ENCODE data around the gene GLRX. TPM values are rescaled to one million over a fixed set of nuclear protein-coding genes. Genes with fewer than 3 reads are reported as not detected.

GLRX gene
- total RNA-seq, 2 experiments from 2014 or later: 52.9 to 80.5 TPM

DNA sequence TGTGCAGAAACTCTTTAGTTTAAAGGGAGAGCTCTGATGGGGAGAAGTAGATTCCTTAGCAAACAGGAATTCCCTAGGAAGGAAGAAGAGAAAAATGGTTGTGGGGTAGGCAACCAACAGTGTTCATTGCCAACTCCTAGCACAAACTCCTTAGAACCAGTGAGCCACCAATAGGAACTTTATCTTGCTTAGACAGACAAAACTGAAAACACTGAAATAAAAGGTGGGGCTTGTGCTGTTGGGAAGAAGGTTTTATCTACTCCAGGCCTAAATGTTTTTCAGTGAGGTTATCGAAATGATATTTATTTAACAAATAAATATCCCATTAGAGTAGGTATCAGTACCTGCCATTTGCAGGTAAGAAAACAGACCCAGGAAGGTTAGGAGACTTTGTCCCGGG is 7.7 kb upstream of the GLRX start:
- peaks cover 22% of the 10 kb centered on the region for H3K4me1 ChIP-seq (ENCODE audit: insufficient read depth, low read length, poor library complexity, severe bottlenecking)
- TF ChIP-seq EZH2phosphoT487 (IDR thresholded peaks at IDR 0.05; ENCODE audit: borderline replicate concordance, low read depth, low read length) (no peak), CTCF (conservative IDR thresholded peaks at IDR 0.05; ENCODE audit: low read length) (no peak)
- H3K9me3 ChIP-seq (ENCODE audit: low read length): no peaks in the 10 kb centered on the region
- no peak for DNase-seq (ENCODE audit: low spot score)
- no peak overlapping the region for H2AFZ ChIP-seq (ENCODE audit: low read length)
- no peak overlapping the region for H3K4me2 ChIP-seq (ENCODE audit: low read length)
- no peaks in the 10 kb centered on the region for H4K20me1 ChIP-seq (ENCODE audit: insufficient read depth, low read length)
- no peak overlapping the region for H3K27ac ChIP-seq (ENCODE audit: low read depth, low read length, poor library complexity, severe bottlenecking)
- ChIA-PET POLR2A (interaction anchor here (1.0 to 3.0 kb wide), 2 partner anchors 8 to 13 kb away, joined by 3 to 27 read pairs; partner anchors contain the start of gene GLRX), CTCF (ENCODE audit: unreplicated experiment) (no interaction called here)
- H3K4me3 ChIP-seq (ENCODE audit: low read depth, low read length, poor library complexity, severe bottlenecking): no peak overlapping the region
- no peaks in the 10 kb centered on the region for H3K79me2 ChIP-seq (ENCODE audit: insufficient read depth, low read depth, low read length)
- no peaks in the 10 kb centered on the region for H3K9me2 ChIP-seq (ENCODE audit: insufficient read depth, low read length)
- no peaks in the 10 kb centered on the region for H3K36me3 ChIP-seq (ENCODE audit: insufficient read depth, low read length)
- BruUV-seq (replicated peaks): no TSS peak
- intact Hi-C loops (cut with micrococcal nuclease; ENCODE audit: unreplicated experiment): loop anchor here (10.0 kb wide), 1 partner anchor 975 kb away; the partner anchor contains the start of gene ERAP1

DNA sequence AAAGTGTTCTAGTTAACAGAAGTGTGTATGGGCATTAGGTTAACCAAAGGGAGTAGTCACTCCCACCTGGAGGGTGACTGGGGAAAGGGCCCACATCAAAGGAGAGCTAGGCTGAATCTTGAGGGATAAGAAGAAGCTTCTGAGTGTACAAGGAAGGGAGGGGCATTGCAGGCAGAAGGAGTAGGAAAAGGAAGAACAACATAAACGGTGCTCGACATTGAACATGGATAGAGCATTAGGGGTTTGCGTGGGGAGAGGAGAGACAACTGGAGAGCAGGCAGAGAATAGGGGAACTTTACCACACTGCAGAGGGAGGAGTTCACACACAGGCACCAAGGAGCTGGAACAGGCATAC is 5.3 kb upstream of the GLRX start:
- no peaks in the 10 kb centered on the region for H3K9me3 ChIP-seq (ENCODE audit: low read length)
- ChIA-PET POLR2A (interaction anchor here (1.0 to 2.5 kb wide), 3 partner anchors 9 to 59 kb away, joined by 3 to 8 read pairs (median 4); no protein-coding TSS in a partner anchor), CTCF (ENCODE audit: unreplicated experiment) (no interaction called here)
- no peak overlapping the region for H3K4me3 ChIP-seq (ENCODE audit: low read depth, low read length, poor library complexity, severe bottlenecking)
- peaks cover 26% of the 10 kb centered on the region for H3K4me1 ChIP-seq (ENCODE audit: insufficient read depth, low read length, poor library complexity, severe bottlenecking)
- intact Hi-C loops (cut with micrococcal nuclease; ENCODE audit: unreplicated experiment): no loop called here
- H4K20me1 ChIP-seq (ENCODE audit: insufficient read depth, low read length): no peaks in the 10 kb centered on the region
- H3K79me2 ChIP-seq (ENCODE audit: insufficient read depth, low read depth, low read length): no peaks in the 10 kb centered on the region
- H3K27ac ChIP-seq (ENCODE audit: low read depth, low read length, poor library complexity, severe bottlenecking): no peak overlapping the region
- H3K36me3 ChIP-seq (ENCODE audit: insufficient read depth, low read length): no peaks in the 10 kb centered on the region
- no TSS peak for BruUV-seq (replicated peaks)
- no peak for DNase-seq (ENCODE audit: low spot score)
- H2AFZ ChIP-seq (ENCODE audit: low read length): no peak overlapping the region
- no peak for TF ChIP-seq EZH2phosphoT487 (IDR thresholded peaks at IDR 0.05; ENCODE audit: borderline replicate concordance, low read depth, low read length)
- no peak for TF ChIP-seq CTCF (conservative IDR thresholded peaks at IDR 0.05; ENCODE audit: low read length)
- H3K9me2 ChIP-seq (ENCODE audit: insufficient read depth, low read length): no peaks in the 10 kb centered on the region
- H3K4me2 ChIP-seq (ENCODE audit: low read length): no peak overlapping the region

DNA sequence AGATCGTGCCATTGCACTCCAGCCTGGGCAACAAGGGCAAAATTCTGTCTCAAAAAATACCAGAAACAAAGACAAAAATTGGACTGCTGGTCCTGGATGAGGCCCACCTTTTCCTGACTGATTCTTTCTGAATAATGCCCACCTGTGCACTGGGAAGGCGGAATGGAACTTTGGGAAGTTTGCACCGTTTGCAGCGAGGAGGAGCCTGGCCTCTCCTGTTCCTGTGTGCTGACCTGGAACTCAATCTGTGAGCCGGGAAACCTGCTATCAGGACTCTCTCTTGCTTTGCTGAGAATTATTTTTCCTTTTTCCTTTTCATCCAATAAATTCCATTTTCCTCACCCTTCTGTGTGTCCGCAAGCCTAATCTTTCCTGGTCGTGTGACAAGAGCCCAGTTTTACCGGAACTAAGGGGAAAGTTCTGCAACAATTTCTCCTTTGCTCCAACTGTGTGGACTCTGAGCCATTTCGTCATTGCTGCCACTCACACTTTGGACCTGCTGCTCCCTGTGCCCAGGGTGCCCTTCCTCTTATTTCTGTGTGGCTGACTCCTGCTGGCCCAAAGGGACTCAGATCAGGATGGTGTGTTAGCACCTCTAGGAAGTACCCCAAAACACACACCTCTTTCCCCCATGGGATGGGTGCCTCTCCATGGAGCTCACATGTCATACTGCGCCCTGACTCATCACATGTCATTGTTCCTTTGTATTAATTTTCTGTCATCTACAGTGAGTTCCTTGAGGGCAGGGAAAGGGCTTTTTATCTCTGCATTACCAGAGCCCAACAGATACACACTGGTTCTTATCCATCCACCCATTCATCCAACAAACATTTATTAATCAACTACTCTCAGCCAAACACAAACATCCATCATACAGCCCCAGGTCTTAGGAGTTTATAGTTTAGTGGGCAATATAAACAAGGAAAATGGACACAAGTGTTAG is 4.7 kb upstream of the GLRX start:
- no peaks in the 10 kb centered on the region for H3K9me3 ChIP-seq (ENCODE audit: low read length)
- H3K4me1 ChIP-seq (ENCODE audit: insufficient read depth, low read length, poor library complexity, severe bottlenecking): peaks cover 22% of the 10 kb centered on the region
- POLR2A ChIA-PET: interaction anchor here (1.0 to 2.5 kb wide), 3 partner anchors 8 to 58 kb away, joined by 3 to 8 read pairs (median 4); no protein-coding TSS in a partner anchor
- no peak overlapping the region for H3K27ac ChIP-seq (ENCODE audit: low read depth, low read length, poor library complexity, severe bottlenecking)
- no TSS peak for BruUV-seq (replicated peaks)
- H4K20me1 ChIP-seq (ENCODE audit: insufficient read depth, low read length): no peaks in the 10 kb centered on the region
- no peaks in the 10 kb centered on the region for H3K36me3 ChIP-seq (ENCODE audit: insufficient read depth, low read length)
- CTCF ChIA-PET (ENCODE audit: unreplicated experiment): no interaction called here
- no peak overlapping the region for H2AFZ ChIP-seq (ENCODE audit: low read length)
- no peak overlapping the region for H3K4me3 ChIP-seq (ENCODE audit: low read depth, low read length, poor library complexity, severe bottlenecking)
- H3K9me2 ChIP-seq (ENCODE audit: insufficient read depth, low read length): no peaks in the 10 kb centered on the region
- DNase-seq (ENCODE audit: low spot score): no peak
- intact Hi-C loops (cut with micrococcal nuclease; ENCODE audit: unreplicated experiment): no loop called here
- peaks cover 3% of the 10 kb centered on the region; the same call in 1 of the 2 replicates for H3K79me2 ChIP-seq (ENCODE audit: insufficient read depth, low read depth, low read length)
- no peak overlapping the region for H3K4me2 ChIP-seq (ENCODE audit: low read length)
- TF ChIP-seq CTCF (conservative IDR thresholded peaks at IDR 0.05; ENCODE audit: low read length) (no peak), EZH2phosphoT487 (IDR thresholded peaks at IDR 0.05; ENCODE audit: borderline replicate concordance, low read depth, low read length) (no peak)
